ENCODE measurements around the gene OBI1. TPM values are rescaled to one million over a fixed set of nuclear protein-coding genes. Genes with fewer than 3 reads are reported as not detected.
"Not testable (repeated sequence)": the region's sequence is repeated elsewhere in the genome, so short reads cannot be mapped to it uniquely, and the experiment has no call there.

The OBI1 gene
- total and polyA plus RNA-seq, 2 donors: 7.7 to 25.3 TPM

- no peaks in the 10 kb centered on the region for H3K9me3 ChIP-seq (ENCODE audit: control insufficient read depth in 2 of 2, insufficient read depth in 1 of 2, low read length in 1 of 2)
- no peaks in the 10 kb centered on the region for H3K36me3 ChIP-seq (ENCODE audit: control insufficient read depth in 2 of 2, insufficient read depth in 2 of 2, low read length in 1 of 2)
- H3K4me3 ChIP-seq (ENCODE audit: low read length in 2 of 2): no peak overlapping the region
- 97% methylated on average over 3 of the region's 3 CpGs for WGBS
- H3K27me3 ChIP-seq (ENCODE audit: control insufficient read depth in 2 of 2, insufficient read depth in 1 of 2, low read length in 1 of 2): no peaks in the 10 kb centered on the region
- H3K27ac ChIP-seq (ENCODE audit: low read depth in 1 of 2, low read length in 1 of 2): no peak overlapping the region
- H3K4me1 ChIP-seq (ENCODE audit: control insufficient read depth in 2 of 2, insufficient read depth in 2 of 2, low read length in 2 of 2): peaks cover 11 to 12% of the 10 kb centered on the region in 2 donors
- no peak for DNase-seq (ENCODE audit: low read depth in 6 of 9, low spot score in 9 of 9)
These were observed 3.9 kb downstream of the OBI1 start for GRCh38 chr13:78655007-78655406.

DNA sequence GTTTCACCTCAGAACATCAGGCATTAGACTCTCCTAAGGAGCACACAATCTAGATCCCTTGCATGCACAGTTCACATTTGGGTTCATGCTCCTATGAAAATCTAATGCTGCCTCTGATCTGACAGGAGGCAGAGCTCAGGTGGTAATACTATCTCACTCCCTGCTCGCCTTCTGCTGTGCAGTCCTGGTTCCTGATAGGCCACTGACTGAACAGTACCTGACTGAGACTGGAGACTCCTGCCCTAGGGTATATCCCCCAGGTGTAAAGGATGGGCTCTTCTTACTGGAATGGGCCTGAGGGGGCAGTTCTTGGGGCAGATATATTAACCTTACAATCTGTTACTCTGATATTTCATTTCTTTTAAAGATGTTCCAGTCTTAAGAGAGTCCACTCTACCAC, 6.3 kb downstream of the OBI1 start:
- 90% methylated on average over 1 of the region's 1 CpG for WGBS
- no peaks in the 10 kb centered on the region for H3K9me3 ChIP-seq (ENCODE audit: control insufficient read depth in 2 of 2, insufficient read depth in 1 of 2, low read length in 1 of 2)

GRCh38 chr13:78650717-78651083, 8.3 kb downstream of the OBI1 start:
- H3K27ac ChIP-seq (ENCODE audit: low read depth in 1 of 2, low read length in 1 of 2): no peak overlapping the region
- H3K36me3 ChIP-seq (ENCODE audit: control insufficient read depth in 2 of 2, insufficient read depth in 2 of 2, low read length in 1 of 2): no peaks in the 10 kb centered on the region
- DNase-seq (ENCODE audit: low read depth in 6 of 9, low spot score in 9 of 9): no peak
- H3K4me3 ChIP-seq (ENCODE audit: low read length in 2 of 2): no peak overlapping the region
- peaks cover 6% of the 10 kb centered on the region in 2 donors for H3K4me1 ChIP-seq (ENCODE audit: control insufficient read depth in 2 of 2, insufficient read depth in 2 of 2, low read length in 2 of 2)
- WGBS: 98% methylated on average over 2 of the region's 2 CpGs
- H3K9me3 ChIP-seq (ENCODE audit: control insufficient read depth in 2 of 2, insufficient read depth in 1 of 2, low read length in 1 of 2): no peaks in the 10 kb centered on the region
- H3K27me3 ChIP-seq (ENCODE audit: control insufficient read depth in 2 of 2, insufficient read depth in 1 of 2, low read length in 1 of 2): no peaks in the 10 kb centered on the region

More for the DNA sequence above, 6.3 kb downstream of the OBI1 start:
- Histone ChIP-seq H3K4me3 (ENCODE audit: low read length in 2 of 2) (no peak overlapping the region), H3K27me3 (ENCODE audit: control insufficient read depth in 2 of 2, insufficient read depth in 1 of 2, low read length in 1 of 2) (no peaks in the 10 kb centered on the region), H3K27ac (ENCODE audit: low read depth in 1 of 2, low read length in 1 of 2) (no peak overlapping the region), H3K36me3 (ENCODE audit: control insufficient read depth in 2 of 2, insufficient read depth in 2 of 2, low read length in 1 of 2) (no peaks in the 10 kb centered on the region), H3K4me1 (ENCODE audit: control insufficient read depth in 2 of 2, insufficient read depth in 2 of 2, low read length in 2 of 2) (peaks cover 7% of the 10 kb centered on the region in 2 donors)
- no peak for DNase-seq (ENCODE audit: low read depth in 6 of 9, low spot score in 9 of 9)

DNA sequence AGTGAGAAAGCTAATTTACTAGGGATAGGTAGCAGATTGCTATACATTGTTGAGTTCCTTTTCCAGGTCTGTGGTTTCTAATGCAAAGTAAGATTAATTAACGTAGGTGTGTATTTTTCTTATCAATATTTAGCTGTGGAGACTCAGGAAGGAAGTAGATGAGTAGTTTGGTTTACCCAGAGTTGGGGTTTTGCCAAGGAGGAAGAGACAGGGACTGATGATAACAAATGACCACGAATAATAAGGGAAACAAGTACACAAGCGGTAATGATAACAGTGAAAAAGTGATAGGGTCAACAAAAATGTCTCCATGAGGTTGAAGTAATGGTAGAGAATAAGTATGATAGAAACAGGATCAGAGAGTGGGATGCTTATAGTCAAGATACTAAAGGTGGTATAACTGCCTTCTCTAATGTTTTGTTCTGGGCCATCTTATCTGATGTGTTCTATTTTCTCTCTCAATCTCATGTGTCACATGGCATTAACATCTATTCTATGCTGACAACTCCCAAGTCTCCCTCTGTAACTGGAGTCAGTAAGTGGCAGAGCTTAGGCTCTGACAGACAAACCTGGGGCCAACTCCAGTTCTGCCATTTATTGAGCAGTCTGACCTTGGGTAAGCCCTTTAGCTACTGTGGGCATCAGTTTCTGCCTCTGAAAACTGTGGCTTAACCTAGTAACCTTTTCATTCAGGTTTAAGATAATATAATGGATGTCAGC, 8.8 kb downstream of the OBI1 start:
- Histone ChIP-seq H3K27ac (ENCODE audit: low read depth in 1 of 2, low read length in 1 of 2) (no peak overlapping the region), H3K36me3 (ENCODE audit: control insufficient read depth in 2 of 2, insufficient read depth in 2 of 2, low read length in 1 of 2) (no peaks in the 10 kb centered on the region), H3K9me3 (ENCODE audit: control insufficient read depth in 2 of 2, insufficient read depth in 1 of 2, low read length in 1 of 2) (no peaks in the 10 kb centered on the region), H3K4me3 (ENCODE audit: low read length in 2 of 2) (no peak overlapping the region), H3K4me1 (ENCODE audit: control insufficient read depth in 2 of 2, insufficient read depth in 2 of 2, low read length in 2 of 2) (peaks cover 6% of the 10 kb centered on the region in 2 donors), H3K27me3 (ENCODE audit: control insufficient read depth in 2 of 2, insufficient read depth in 1 of 2, low read length in 1 of 2) (no peaks in the 10 kb centered on the region)
- no peak for DNase-seq (ENCODE audit: low read depth in 6 of 9, low spot score in 9 of 9)
- 28% methylated on average over 3 of the region's 3 CpGs for WGBS

GRCh38 chr13:78647109-78647678, 11.8 kb downstream of the OBI1 start:
- not testable (repeated sequence) for H3K4me1 ChIP-seq (ENCODE audit: control insufficient read depth in 2 of 2, insufficient read depth in 2 of 2, low read length in 2 of 2); H3K27ac ChIP-seq (ENCODE audit: low read depth in 1 of 2, low read length in 1 of 2); H3K9me3 ChIP-seq (ENCODE audit: control insufficient read depth in 2 of 2, insufficient read depth in 1 of 2, low read length in 1 of 2); H3K4me3 ChIP-seq (ENCODE audit: low read length in 2 of 2); H3K36me3 ChIP-seq (ENCODE audit: control insufficient read depth in 2 of 2, insufficient read depth in 2 of 2, low read length in 1 of 2); DNase-seq (ENCODE audit: low read depth in 6 of 9, low spot score in 9 of 9); H3K27me3 ChIP-seq (ENCODE audit: control insufficient read depth in 2 of 2, insufficient read depth in 1 of 2, low read length in 1 of 2)
- 89% methylated on average over 11 of the region's 11 CpGs for whole genome bisulfite sequencing

GRCh38 chr13:78638216-78638615, 20.7 kb downstream of the OBI1 start:
- Histone ChIP-seq H3K4me3 (ENCODE audit: low read length in 2 of 2) (no peak overlapping the region), H3K27me3 (ENCODE audit: control insufficient read depth in 2 of 2, insufficient read depth in 1 of 2, low read length in 1 of 2) (no peaks in the 10 kb centered on the region), H3K27ac (ENCODE audit: low read depth in 1 of 2, low read length in 1 of 2) (no peak overlapping the region), H3K36me3 (ENCODE audit: control insufficient read depth in 2 of 2, insufficient read depth in 2 of 2, low read length in 1 of 2) (peaks cover 10 to 52% of the 10 kb centered on the region in 2 donors), H3K9me3 (ENCODE audit: control insufficient read depth in 2 of 2, insufficient read depth in 1 of 2, low read length in 1 of 2) (no peaks in the 10 kb centered on the region), H3K4me1 (ENCODE audit: control insufficient read depth in 2 of 2, insufficient read depth in 2 of 2, low read length in 2 of 2) (no peaks in the 10 kb centered on the region)
- no peak for DNase-seq (ENCODE audit: low read depth in 6 of 9, low spot score in 9 of 9)
- 77% methylated on average over 4 of the region's 4 CpGs for WGBS

DNA sequence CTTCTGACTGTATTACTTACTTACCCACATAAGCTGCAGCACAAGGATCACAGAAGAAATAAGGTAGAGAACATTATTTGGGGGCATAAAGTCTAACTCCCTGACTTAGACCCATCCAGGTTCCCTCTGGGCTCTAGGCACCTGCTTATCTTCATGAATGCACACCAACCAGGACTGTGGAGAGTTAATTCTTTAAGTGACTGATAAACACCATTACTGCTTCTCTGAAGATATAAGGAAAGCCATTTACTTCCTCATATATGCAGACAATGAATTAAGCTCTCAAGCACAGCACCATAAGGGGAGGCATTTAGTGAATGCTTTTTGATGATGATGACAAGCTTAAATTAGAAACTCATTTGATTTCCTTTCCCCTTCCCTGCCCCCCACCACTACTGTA, 22.5 kb downstream of the OBI1 start:
- Histone ChIP-seq H3K4me1 (ENCODE audit: control insufficient read depth in 2 of 2, insufficient read depth in 2 of 2, low read length in 2 of 2) (no peaks in the 10 kb centered on the region), H3K36me3 (ENCODE audit: control insufficient read depth in 2 of 2, insufficient read depth in 2 of 2, low read length in 1 of 2) (peaks cover 15 to 58% of the 10 kb centered on the region in 2 donors), H3K27ac (ENCODE audit: low read depth in 1 of 2, low read length in 1 of 2) (no peak overlapping the region), H3K27me3 (ENCODE audit: control insufficient read depth in 2 of 2, insufficient read depth in 1 of 2, low read length in 1 of 2) (no peaks in the 10 kb centered on the region), H3K9me3 (ENCODE audit: control insufficient read depth in 2 of 2, insufficient read depth in 1 of 2, low read length in 1 of 2) (no peaks in the 10 kb centered on the region), H3K4me3 (ENCODE audit: low read length in 2 of 2) (no peak overlapping the region)
- no peak for DNase-seq (ENCODE audit: low read depth in 6 of 9, low spot score in 9 of 9)

DNA sequence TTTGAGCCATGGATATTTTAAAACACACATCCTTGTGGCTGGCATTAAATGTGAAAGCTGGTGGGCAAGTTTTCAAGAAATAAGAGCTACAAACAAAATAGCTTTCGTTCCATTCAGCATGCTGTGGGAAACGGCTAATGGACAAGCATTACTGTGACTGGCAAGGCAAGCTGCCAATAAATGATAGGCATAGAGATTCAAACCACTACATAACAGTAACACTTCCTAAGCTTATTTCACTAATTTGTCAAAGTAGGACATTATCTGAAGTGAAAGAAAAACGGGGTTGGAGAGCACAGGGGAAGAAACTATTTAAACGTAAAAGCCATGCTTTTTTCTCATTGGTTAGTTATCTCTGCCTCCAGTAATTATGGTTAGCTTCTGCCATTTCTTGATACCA, 26.0 kb downstream of the OBI1 start:
- Histone ChIP-seq H3K27ac (ENCODE audit: low read depth in 1 of 2, low read length in 1 of 2) (no peak overlapping the region), H3K9me3 (ENCODE audit: control insufficient read depth in 2 of 2, insufficient read depth in 1 of 2, low read length in 1 of 2) (no peaks in the 10 kb centered on the region), H3K36me3 (ENCODE audit: control insufficient read depth in 2 of 2, insufficient read depth in 2 of 2, low read length in 1 of 2) (peaks cover 13 to 51% of the 10 kb centered on the region in 2 donors), H3K27me3 (ENCODE audit: control insufficient read depth in 2 of 2, insufficient read depth in 1 of 2, low read length in 1 of 2) (no peaks in the 10 kb centered on the region), H3K4me3 (ENCODE audit: low read length in 2 of 2) (no peak overlapping the region), H3K4me1 (ENCODE audit: control insufficient read depth in 2 of 2, insufficient read depth in 2 of 2, low read length in 2 of 2) (peaks cover 2 to 3% of the 10 kb centered on the region in 2 donors)
- no peak for DNase-seq (ENCODE audit: low read depth in 6 of 9, low spot score in 9 of 9)
- WGBS: 93% methylated on average over 4 of the region's 4 CpGs

GRCh38 chr13:78631077-78631476, 27.9 kb downstream of the OBI1 start:
- no peaks in the 10 kb centered on the region for H3K27me3 ChIP-seq (ENCODE audit: control insufficient read depth in 2 of 2, insufficient read depth in 1 of 2, low read length in 1 of 2)
- H3K4me3 ChIP-seq (ENCODE audit: low read length in 2 of 2): no peak overlapping the region
- 99% methylated on average over 1 of the region's 1 CpG for WGBS
- peaks cover 12 to 36% of the 10 kb centered on the region in 2 donors for H3K36me3 ChIP-seq (ENCODE audit: control insufficient read depth in 2 of 2, insufficient read depth in 2 of 2, low read length in 1 of 2)
- no peak overlapping the region for H3K27ac ChIP-seq (ENCODE audit: low read depth in 1 of 2, low read length in 1 of 2)
- no peaks in the 10 kb centered on the region for H3K9me3 ChIP-seq (ENCODE audit: control insufficient read depth in 2 of 2, insufficient read depth in 1 of 2, low read length in 1 of 2)
- no peak for DNase-seq (ENCODE audit: low read depth in 6 of 9, low spot score in 9 of 9)
- H3K4me1 ChIP-seq (ENCODE audit: control insufficient read depth in 2 of 2, insufficient read depth in 2 of 2, low read length in 2 of 2): peaks cover 2 to 3% of the 10 kb centered on the region in 2 donors
